HG03439 (cell line): ENCODE results near the gene SRSF10.

Experiments
- ATAC-seq: cut with Tn5 transposase; IDR thresholded peaks from one replicate; pipeline ENCODE4 v1.9.1; 2021; ENCODE audit warnings: mild to moderate bottlenecking, moderate library complexity; ENCODE audit not compliant: unreplicated experiment

The SRSF10 gene

DNA sequence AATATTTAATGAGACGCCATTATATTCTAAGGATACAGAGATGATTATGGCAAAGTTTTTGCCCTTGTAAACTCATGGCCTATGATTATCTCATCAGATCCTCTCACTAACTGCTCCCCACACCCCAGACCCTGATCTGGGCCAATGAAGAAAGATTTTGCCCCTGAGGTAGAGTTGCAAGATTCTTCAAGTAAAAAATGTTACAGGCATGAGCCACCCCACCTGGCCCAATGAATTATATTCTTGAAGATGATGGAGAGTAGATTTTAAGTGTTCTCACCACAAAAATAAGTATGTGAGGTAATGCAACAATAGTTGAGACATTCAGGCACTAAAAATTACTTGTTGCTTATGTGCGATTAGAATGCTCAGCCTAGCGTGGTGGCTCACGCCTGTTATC, 65.2 kb downstream of the SRSF10 start:
- no peak for ATAC-seq
